DND-41 (cell line): ENCODE data around the gene GSTK1.

Source experiments
- ATAC-seq: fragments of 200-7000 bp; cut with Tn5 transposase; 3 replicates; pipeline ENCODE4 v1.9.1; 2021; ENCODE audit warnings: low read depth; ENCODE audit not compliant: insufficient read depth
- DNase-seq: peaks from one replicate; pipeline ENCODE4 v3.0.0-alpha.2; 2020
- H2AFZ ChIP-seq: 2 replicates; pipeline ENCODE4 v1.6.0; 2012; ENCODE audit warnings: low read depth, low read length
- H3K27ac ChIP-seq: 2 replicates; pipeline ENCODE4 v1.5.1; 2012; ENCODE audit warnings: low read length, inconsistent platforms
- H3K27me3 ChIP-seq: fragments of 200-600 bp; sonication (generic); 2 replicates; pipeline ENCODE4 v1.6.0; 2012; ENCODE audit warnings: low read length, mild to moderate bottlenecking, inconsistent platforms; ENCODE audit not compliant: insufficient read depth, poor library complexity
- H3K36me3 ChIP-seq: 2 replicates; pipeline ENCODE4 v1.5.1; 2012; ENCODE audit warnings: low read length, inconsistent platforms; ENCODE audit not compliant: insufficient read depth
- H3K4me1 ChIP-seq: 2 replicates; pipeline ENCODE4 v1.5.1; 2012; ENCODE audit warnings: mild to moderate bottlenecking, low read length; ENCODE audit not compliant: insufficient read depth
- H3K4me2 ChIP-seq: 2 replicates; pipeline ENCODE4 v1.6.0; 2012; ENCODE audit warnings: mild to moderate bottlenecking, moderate library complexity, low read length, inconsistent platforms; ENCODE audit not compliant: insufficient read depth
- H3K4me3 ChIP-seq, 2 experiments: fragments of 200-600 bp in 1 of 2; shearing (Covaris generic) in 1 of 2; 2 replicates each; pipeline ENCODE4 v1.5.1; 2012 to 2016; ENCODE audit warnings: inconsistent platforms in 2 of 2, low read length in 2 of 2, mild to moderate bottlenecking in 2 of 2, low read depth in 1 of 2, moderate library complexity in 1 of 2
- H3K79me2 ChIP-seq: 2 replicates; pipeline ENCODE4 v1.6.0; 2012; ENCODE audit warnings: low read length, inconsistent platforms; ENCODE audit not compliant: insufficient read depth
- H3K9ac ChIP-seq: 2 replicates; pipeline ENCODE4 v1.6.0; 2012; ENCODE audit warnings: low read depth, mild to moderate bottlenecking, inconsistent platforms, low read length, moderate library complexity
- H3K9me3 ChIP-seq: 2 replicates; pipeline ENCODE4 v1.5.1; 2012; ENCODE audit warnings: low read length, moderate library complexity, mild to moderate bottlenecking, inconsistent platforms; ENCODE audit not compliant: insufficient read depth, severe bottlenecking
- H4K20me1 ChIP-seq: 2 replicates; pipeline ENCODE4 v1.6.0; 2012; ENCODE audit warnings: low read length; ENCODE audit not compliant: insufficient read depth
- EZH2 ChIP-seq: IDR thresholded peaks from 3 replicates; pipeline ENCODE4 v1.6.1; 2012; ENCODE audit warnings: borderline replicate concordance, low read depth, mild to moderate bottlenecking, moderate library complexity, low read length, inconsistent platforms; ENCODE audit not compliant: severe bottlenecking
- TF ChIP-seq, protein P1 (sequence below): IDR thresholded peaks from 2 replicates; pipeline ENCODE4 v1.5.1; 2012; ENCODE audit warnings: borderline replicate concordance, low read length, moderate library complexity, mild to moderate bottlenecking; ENCODE audit not compliant: poor library complexity, severe bottlenecking; ENCODE audit errors: extremely low read depth

The GSTK1 gene

DNA sequence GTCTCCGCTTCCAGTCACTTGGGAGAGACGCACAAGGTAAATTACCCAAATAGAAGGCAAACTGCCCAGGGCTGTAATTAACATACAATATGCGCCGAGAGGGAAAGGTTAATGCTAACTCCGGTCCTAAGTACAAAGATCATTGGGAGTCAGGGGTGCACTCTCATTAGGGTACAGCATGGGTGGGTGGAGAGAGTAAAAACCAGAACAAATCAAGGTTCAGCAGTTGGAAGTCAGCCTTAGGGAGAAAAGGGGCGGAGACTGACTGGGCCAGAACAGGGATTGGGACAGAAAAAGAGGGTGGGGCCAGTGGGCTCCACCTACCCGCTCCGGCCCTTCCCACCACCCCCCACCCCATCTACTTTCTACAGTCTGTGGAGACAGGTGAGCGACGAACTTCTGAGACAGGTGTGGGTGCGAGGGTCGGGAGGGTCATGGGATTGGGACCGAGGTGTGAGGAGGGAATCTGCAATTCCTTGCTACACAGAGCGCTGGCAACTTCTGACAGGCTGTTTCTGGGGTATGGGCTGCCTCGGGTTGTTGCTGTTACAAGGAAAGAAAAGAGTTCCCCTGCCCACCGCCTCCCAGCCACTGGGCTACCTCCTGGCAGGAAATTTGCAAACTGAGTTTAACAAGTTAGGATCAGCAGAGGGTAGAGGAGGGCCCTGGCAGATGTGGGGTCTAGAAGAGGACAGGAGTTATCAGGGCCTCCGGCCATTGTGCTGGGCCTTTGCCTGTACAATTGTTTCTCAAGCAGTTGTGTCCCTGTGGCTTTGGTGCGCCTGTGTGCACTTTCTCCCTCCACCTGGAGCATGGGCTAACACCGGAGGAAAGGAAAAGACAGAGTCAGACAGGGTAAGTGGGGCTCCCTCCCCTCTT is 21.6 kb downstream of the GSTK1 start, which contains the start of gene TMEM139:
TMEM139 (plus strand) TSS at position 368 of the 879 bp plus-strand sequence. CDS start 1,000 bp downstream, outside the sequence.
- Histone ChIP-seq H3K9me3 (no peaks in the 10 kb centered on the region), H3K4me3 (no peak within 1 kb of the TSS), H3K9ac (no peak within 1 kb of the TSS), H3K4me1 (peaks cover 26% of the 10 kb centered on the region), H3K27ac (no peak within 1 kb of the TSS), H2AFZ (no peak within 1 kb of the TSS), H3K79me2 (peaks cover 23% of the 10 kb centered on the region), H3K27me3 (no peaks in the 10 kb centered on the region), H3K36me3 (peaks cover 6% of the 10 kb centered on the region), H4K20me1 (peaks cover 6% of the 10 kb centered on the region), H3K4me2 (no peak within 1 kb of the TSS)
- DNase-seq (no peak), ATAC-seq (no peak)
- TF ChIP-seq, protein P1, sequence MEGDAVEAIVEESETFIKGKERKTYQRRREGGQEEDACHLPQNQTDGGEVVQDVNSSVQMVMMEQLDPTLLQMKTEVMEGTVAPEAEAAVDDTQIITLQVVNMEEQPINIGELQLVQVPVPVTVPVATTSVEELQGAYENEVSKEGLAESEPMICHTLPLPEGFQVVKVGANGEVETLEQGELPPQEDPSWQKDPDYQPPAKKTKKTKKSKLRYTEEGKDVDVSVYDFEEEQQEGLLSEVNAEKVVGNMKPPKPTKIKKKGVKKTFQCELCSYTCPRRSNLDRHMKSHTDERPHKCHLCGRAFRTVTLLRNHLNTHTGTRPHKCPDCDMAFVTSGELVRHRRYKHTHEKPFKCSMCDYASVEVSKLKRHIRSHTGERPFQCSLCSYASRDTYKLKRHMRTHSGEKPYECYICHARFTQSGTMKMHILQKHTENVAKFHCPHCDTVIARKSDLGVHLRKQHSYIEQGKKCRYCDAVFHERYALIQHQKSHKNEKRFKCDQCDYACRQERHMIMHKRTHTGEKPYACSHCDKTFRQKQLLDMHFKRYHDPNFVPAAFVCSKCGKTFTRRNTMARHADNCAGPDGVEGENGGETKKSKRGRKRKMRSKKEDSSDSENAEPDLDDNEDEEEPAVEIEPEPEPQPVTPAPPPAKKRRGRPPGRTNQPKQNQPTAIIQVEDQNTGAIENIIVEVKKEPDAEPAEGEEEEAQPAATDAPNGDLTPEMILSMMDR: no peak
- TF ChIP-seq EZH2: no peak

DNA sequence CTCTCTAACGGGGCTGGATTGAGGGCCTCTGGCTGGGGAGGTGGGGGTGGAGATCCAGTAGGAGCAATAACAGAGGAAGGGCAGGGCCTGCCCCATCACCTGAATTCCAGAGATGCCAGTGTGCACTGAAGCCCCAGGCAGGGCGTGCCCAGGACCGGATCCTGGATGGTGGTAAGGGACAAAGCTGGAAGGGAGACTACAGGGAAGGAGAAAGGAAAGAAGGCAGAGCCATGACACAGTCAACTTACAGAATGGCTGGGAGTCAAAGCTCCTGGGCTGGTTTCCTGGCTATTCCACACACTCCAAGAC is 22.2 kb downstream of the GSTK1 start:
- Histone ChIP-seq H3K4me1 (peaks cover 32% of the 10 kb centered on the region), H3K9me3 (no peaks in the 10 kb centered on the region), H3K4me3 (no peak overlapping the region), H3K9ac (no peak overlapping the region), H3K79me2 (peaks cover 29% of the 10 kb centered on the region), H2AFZ (no peak overlapping the region), H3K27me3 (no peaks in the 10 kb centered on the region), H3K36me3 (peaks cover 12% of the 10 kb centered on the region), H4K20me1 (peaks cover 10% of the 10 kb centered on the region), H3K27ac (no peak overlapping the region), H3K4me2 (no peak overlapping the region)
- DNase-seq (no peak), ATAC-seq (no peak)
- TF ChIP-seq, protein P1: no peak
- TF ChIP-seq EZH2: no peak

DNA sequence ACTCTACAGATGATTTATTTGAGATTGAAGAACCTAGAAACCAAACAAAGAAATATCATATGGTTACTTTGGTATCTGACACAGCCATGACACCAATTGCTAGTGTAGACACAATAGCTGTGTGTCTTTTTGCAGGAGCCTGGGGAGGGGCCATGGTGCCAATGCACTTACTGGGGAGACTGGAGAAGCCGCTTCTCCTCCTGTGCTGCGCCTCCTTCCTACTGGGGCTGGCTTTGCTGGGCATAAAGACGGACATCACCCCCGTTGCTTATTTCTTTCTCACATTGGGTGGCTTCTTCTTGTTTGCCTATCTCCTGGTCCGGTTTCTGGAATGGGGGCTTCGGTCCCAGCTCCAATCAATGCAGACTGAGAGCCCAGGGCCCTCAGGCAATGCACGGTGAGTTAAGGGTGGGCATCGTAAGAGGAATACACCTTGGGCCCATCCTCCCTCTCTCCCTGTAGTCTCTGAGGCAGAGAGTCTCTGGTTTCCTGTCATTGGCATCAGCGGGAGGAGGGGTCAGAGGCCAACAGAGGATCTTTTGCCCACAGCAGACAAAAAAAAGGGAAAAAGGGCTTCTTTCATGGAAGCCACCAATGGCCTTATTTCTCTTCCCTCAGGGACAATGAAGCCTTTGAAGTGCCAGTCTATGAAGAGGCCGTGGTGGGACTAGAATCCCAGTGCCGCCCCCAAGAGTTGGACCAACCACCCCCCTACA is 22.7 kb downstream of the GSTK1 start:
- Histone ChIP-seq H3K36me3 (peaks cover 17% of the 10 kb centered on the region), H3K27me3 (no peaks in the 10 kb centered on the region), H3K4me3 (no peak overlapping the region), H2AFZ (no peak overlapping the region), H3K4me1 (peaks cover 37% of the 10 kb centered on the region), H4K20me1 (peaks cover 15% of the 10 kb centered on the region), H3K9ac (no peak overlapping the region), H3K9me3 (no peaks in the 10 kb centered on the region), H3K27ac (no peak overlapping the region), H3K79me2 (peaks cover 34% of the 10 kb centered on the region), H3K4me2 (no peak overlapping the region)
- no peak for TF ChIP-seq EZH2
- TF ChIP-seq, protein P1: no peak
- DNase-seq: no peak
- no peak for ATAC-seq
